HUES64 (cell line): Measurements from ENCODE around the gene CAVIN2.
"Not testable (repeated sequence)": the region's sequence is repeated elsewhere in the genome, so short reads cannot be mapped to it uniquely, and the experiment has no call there.

Experiments
- H3K27ac ChIP-seq: 2 replicates; pipeline ENCODE4 v1.7.0; 2013; ENCODE audit warnings: low read depth, low read length, inconsistent platforms
- H3K27me3 ChIP-seq: 2 replicates; pipeline ENCODE4 v1.6.1; 2013; ENCODE audit warnings: mild to moderate bottlenecking, low read length; ENCODE audit not compliant: insufficient read depth
- H3K36me3 ChIP-seq: 2 replicates; pipeline ENCODE4 v1.6.1; 2013; ENCODE audit warnings: mild to moderate bottlenecking, low read length; ENCODE audit not compliant: insufficient read depth
- H3K4me1 ChIP-seq: 2 replicates; pipeline ENCODE4 v1.6.1; 2013; ENCODE audit warnings: mild to moderate bottlenecking, low read length, moderate library complexity; ENCODE audit not compliant: insufficient read depth
- H3K4me3 ChIP-seq: 2 replicates; pipeline ENCODE4 v1.5.1; 2013; ENCODE audit warnings: mild to moderate bottlenecking, low read length, moderate library complexity
- H3K9ac ChIP-seq: 2 replicates; pipeline ENCODE4 v1.6.1; 2013; ENCODE audit warnings: mild to moderate bottlenecking, low read depth, low read length
- H3K9me3 ChIP-seq: 2 replicates; pipeline ENCODE4 v1.6.1; 2013; ENCODE audit warnings: low read depth, low read length; ENCODE audit not compliant: insufficient read depth
- WGBS: fragments of 150-250, 120-280 bp; methylation state at CpG from one replicate; pipeline ENCODE4 v1.1.7; 2013; ENCODE audit warnings: missing lambda C conversion rate; 5-methylcytosine and 5-hydroxymethylcytosine counted together

CAVIN2 gene

DNA sequence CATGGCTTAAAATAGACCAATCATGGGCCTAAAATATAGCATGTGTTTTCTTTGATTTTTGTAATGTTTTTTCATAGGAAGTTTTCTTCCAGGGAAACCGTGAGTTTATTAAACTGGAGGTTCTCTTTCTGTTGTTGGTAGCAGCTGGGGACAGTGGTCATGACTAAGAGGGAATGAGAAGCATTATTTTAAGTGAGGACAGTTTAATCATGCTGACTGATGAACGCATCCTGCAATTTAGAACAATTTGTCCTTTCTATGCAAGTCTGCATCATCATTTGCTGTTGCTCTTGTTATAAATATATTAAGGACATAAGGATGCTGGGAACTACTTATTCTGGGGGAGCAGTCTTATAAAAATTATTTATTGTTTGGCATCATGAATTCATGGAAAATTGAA lies 51.2 kb downstream of the CAVIN2 start:
- Histone ChIP-seq H3K27ac (no peak overlapping the region), H3K9me3 (no peaks in the 10 kb centered on the region)
- WGBS, result 96% methylated on average over 2 of the region's 2 CpGs

GRCh38 chr2:191791953-191792560 lies 54.8 kb downstream of the CAVIN2 start:
- WGBS, result 98% methylated on average over 3 of the region's 3 CpGs
- Histone ChIP-seq H3K27ac (no peak overlapping the region), H3K27me3 (no peaks in the 10 kb centered on the region), H3K36me3 (no peaks in the 10 kb centered on the region), H3K4me3 (no peak overlapping the region), H3K4me1 (peaks cover 8% of the 10 kb centered on the region; the same call in 1 of the 2 replicates), H3K9me3 (no peaks in the 10 kb centered on the region), H3K9ac (no peak overlapping the region)

More for the DNA sequence above, 51.2 kb downstream of the CAVIN2 start:
- H3K36me3 ChIP-seq, result no peaks in the 10 kb centered on the region
- H3K4me3 ChIP-seq, result no peak overlapping the region
- H3K9ac ChIP-seq, result no peak overlapping the region
- H3K4me1 ChIP-seq, result no peaks in the 10 kb centered on the region
- no peaks in the 10 kb centered on the region for H3K27me3 ChIP-seq

DNA sequence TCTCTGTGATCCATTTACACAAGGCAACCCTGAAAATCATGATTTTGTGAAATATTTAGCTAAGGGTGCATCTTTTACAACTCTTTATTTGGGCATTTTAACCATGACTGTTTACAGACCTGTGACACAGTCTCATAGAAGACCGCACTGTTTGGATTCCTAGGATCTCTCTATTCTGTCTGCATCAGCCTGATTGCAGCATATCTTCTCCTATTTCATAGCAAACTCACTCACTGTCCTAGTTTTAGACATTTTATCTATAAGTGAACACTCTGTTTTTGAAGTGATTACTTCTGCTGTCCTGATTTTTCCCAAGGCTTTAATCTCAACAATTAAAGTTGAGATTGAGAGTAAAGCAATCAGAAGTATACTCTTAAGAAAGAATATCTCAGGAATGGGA lies 56.2 kb downstream of the CAVIN2 start:
- 100% methylated on average over 1 of the region's 1 CpG for WGBS
- H3K27me3 ChIP-seq, result no peaks in the 10 kb centered on the region
- H3K4me3 ChIP-seq, result no peak overlapping the region
- no peak overlapping the region for H3K9ac ChIP-seq
- no peak overlapping the region for H3K27ac ChIP-seq
- no peaks in the 10 kb centered on the region for H3K9me3 ChIP-seq
- H3K4me1 ChIP-seq, result peaks cover 8% of the 10 kb centered on the region; the same call in 1 of the 2 replicates
- no peaks in the 10 kb centered on the region for H3K36me3 ChIP-seq

GRCh38 chr2:191789796-191790195 lies 57.1 kb downstream of the CAVIN2 start:
- no peaks in the 10 kb centered on the region for H3K27me3 ChIP-seq

DNA sequence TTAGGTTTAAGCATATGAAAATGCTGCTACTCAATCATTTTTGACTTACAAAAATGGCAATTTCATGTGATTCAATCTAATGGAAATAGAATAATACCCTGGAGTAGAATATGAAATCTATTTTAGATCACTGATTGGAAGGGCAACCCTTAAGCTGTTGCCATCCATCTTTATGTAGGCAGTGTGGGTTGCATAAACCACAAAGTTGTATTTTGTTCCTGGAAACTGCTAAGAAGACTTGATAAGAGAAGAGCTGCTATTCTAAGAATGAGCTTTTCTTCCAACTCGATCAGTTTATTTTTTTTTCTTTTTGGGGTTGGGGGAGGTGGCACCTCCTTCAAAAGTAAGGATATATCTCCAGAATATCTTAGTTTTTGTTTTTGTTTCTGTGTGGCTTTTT lies 60.2 kb downstream of the CAVIN2 start:
- Histone ChIP-seq H3K9me3 (no peaks in the 10 kb centered on the region), H3K4me1 (peaks cover 8% of the 10 kb centered on the region)
- WGBS, result no CpG with 5 or more reads among the region's 1 CpG

More at GRCh38 chr2:191789796-191790195, 57.1 kb downstream of the CAVIN2 start:
- Histone ChIP-seq H3K36me3 (no peaks in the 10 kb centered on the region), H3K9me3 (no peaks in the 10 kb centered on the region), H3K9ac (no peak overlapping the region), H3K4me1 (peaks cover 8% of the 10 kb centered on the region; the same call in 1 of the 2 replicates), H3K27ac (no peak overlapping the region), H3K4me3 (no peak overlapping the region)
- 88% methylated on average over 4 of the region's 4 CpGs for WGBS

DNA sequence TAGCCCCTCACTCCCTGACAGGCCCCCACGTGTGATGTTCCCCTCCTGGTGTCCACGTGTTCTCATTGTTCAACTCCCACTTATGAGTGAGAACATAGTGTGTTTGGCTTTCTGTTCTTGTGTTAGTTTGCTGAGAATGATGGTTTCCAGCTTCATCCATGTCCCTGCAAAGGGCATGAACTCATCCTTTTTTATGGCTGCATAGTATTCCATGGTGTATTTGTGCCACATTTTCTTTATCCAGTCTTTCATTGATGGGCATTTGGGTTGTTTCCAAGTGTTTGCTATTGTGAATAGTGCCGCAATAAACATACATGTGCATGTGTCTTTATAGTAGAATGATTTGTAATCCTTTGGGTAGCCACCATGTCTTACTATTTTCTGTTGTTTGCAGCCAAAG lies 61.2 kb downstream of the CAVIN2 start:
- not testable (repeated sequence) for H3K27me3 ChIP-seq, H3K9me3 ChIP-seq, H3K9ac ChIP-seq, H3K4me3 ChIP-seq, H3K4me1 ChIP-seq, H3K27ac ChIP-seq, H3K36me3 ChIP-seq
- WGBS, result 93% methylated on average over 3 of the region's 3 CpGs

More for the DNA sequence above, 60.2 kb downstream of the CAVIN2 start:
- H3K36me3 ChIP-seq, result no peaks in the 10 kb centered on the region
- H3K27ac ChIP-seq, result no peak overlapping the region
- H3K9ac ChIP-seq, result no peak overlapping the region
- no peak overlapping the region for H3K4me3 ChIP-seq
- no peaks in the 10 kb centered on the region for H3K27me3 ChIP-seq
